Activated CD4-positive, alpha-beta T cell treated with anti-CD3 and anti-CD28 coated beads, Interleukin-2, amount 50 U/mL, for 16 hours (primary cell): Measurements from ENCODE around the gene CBARP.
"Not testable (repeated sequence)": the region's sequence is repeated elsewhere in the genome, so short reads cannot be mapped to it uniquely, and the experiment has no call there.

Experiments used
- DNase-seq: peaks from one replicate; pipeline ENCODE4 v3.0.0-alpha.2; 2020

CBARP gene

GRCh38 chr19:1225440-1226226 lies 12.2 kb downstream of the CBARP start:
- DNase-seq: no peak

- DNase-seq: no peak
Observed at GRCh38 chr19:1224847-1225246, 13.0 kb downstream of the CBARP start.

- no peak for DNase-seq
Observed at GRCh38 chr19:1224047-1224825, 13.6 kb downstream of the CBARP start.

GRCh38 chr19:1223018-1223855 lies 14.6 kb downstream of the CBARP start:
- DNase-seq: no peak

DNA sequence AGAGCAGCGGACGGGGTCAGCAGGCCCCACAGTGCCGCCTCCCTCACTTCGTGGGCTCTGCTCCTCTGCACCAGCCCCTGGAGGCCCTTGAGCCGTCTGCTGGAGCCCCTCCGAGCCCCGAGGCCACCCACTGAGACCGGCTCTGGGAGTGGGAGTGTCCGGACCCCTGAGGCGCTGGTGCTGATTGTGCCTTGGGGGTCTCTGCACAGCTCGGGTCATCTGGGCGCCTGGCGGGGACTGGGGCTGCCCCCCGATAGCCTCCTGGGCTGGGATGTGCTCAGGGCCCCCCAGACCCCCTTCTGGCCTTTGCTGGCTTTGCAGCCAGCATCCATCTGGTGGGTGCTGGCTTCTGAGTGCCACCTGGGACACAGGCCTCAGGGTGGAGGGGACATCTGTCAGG lies 15.4 kb downstream of the CBARP start:
- no peak for DNase-seq

- DNase-seq: no peak
Observed at GRCh38 chr19:1221904-1222255, 15.9 kb downstream of the CBARP start.

DNA sequence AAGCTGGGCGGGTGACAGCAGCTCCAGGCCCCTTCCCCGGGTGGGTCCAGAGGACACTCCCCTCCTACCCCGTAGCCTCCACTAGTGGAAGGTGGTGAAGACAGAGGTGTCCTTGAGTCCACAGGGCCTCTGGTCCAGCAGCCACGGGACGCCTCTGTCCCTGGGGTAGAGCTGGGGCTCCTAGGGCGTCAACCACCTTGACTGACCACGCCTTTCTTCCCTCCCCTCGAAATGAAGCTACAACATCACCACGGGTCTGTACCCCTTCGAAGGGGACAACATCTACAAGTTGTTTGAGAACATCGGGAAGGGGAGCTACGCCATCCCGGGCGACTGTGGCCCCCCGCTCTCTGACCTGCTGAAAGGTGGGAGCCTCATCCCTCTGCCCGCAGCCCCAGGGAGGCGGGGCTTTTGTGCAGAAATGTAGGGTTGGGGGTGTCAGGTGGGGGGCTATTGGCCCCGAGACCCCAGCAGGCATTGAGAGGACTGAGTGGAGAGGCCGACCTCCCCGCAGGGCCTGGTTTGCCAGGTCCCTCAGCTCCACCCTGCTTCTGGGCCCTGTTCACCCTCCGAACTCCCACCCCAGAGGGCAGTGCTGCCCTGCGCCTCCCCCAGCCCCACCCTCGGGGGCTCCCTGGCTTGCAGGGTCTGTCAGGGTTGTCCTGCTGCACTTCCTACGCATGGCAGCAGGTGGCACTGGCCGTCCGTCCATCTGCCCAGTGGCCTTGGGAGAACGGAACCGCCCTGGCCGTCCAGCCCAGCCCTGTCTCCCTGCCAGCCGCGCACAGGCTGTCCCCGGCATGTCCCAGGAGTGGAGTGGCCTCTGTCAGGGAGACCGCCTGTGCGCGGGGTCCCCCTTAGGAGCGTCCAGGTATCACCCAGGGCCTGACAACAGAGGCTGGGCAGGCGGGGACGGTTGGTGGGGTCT lies 16.6 kb downstream of the CBARP start:
- DNase-seq: no peak

DNA sequence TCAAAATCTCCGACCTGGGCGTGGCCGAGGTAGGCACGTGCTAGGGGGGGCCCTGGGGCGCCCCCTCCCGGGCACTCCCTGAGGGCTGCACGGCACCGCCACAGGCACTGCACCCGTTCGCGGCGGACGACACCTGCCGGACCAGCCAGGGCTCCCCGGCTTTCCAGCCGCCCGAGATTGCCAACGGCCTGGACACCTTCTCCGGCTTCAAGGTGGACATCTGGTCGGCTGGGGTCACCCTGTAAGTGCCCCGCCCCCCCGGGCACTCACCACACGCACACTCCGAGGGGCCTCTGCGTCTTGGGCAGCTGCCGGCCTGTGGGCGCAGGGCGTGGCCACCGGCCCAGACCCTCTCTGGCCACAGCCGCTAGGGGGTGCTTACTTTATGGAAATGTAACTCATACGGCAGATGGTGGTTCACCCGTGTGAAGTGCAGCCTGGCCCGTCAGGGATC lies 17.3 kb downstream of the CBARP start:
- DNase-seq: no peak

GRCh38 chr19:1219786-1220476 lies 17.9 kb downstream of the CBARP start:
- no peak for DNase-seq

DNA sequence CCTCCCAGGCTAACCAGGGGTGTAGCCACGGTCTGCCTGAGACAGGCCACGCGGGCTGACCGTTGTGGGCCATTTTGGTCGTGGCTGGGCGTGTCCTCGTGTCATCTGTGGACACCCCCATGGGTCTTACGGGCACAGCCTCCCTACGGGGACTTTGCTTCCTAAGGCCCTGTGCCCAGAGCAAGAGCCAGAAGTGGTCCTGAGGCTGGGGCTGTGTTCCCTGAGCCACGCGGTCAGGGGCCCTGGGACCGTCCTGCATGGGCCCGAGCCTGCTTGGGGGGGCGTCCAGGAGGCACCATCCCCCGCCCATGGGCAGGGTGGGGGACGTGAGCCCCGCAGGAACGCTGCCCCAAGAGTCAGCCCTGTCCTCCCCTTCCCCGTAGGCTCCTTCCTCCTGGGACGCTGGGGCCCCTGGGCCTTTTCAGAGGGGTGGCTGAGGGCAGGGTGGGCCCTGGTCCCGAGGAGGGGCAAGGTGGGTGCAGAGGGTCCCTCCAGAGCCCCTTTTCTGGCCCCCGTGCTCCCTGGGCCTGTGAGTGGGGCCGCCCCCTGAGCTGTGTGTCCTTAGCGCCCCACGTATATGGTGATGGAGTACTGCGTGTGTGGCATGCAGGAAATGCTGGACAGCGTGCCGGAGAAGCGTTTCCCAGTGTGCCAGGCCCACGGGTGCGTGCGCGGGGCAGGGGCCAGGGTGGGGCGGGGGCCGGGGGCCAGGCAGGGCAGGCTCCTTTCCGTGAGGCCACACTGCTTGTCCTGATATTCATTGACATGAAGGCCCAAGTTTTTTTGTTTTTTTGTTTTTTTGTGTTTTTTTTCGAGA lies 18.8 kb downstream of the CBARP start:
- DNase-seq: no peak

- no peak for DNase-seq
Observed at GRCh38 chr19:1217366-1217765, 20.4 kb downstream of the CBARP start.

GRCh38 chr19:1216756-1217155 lies 21.0 kb downstream of the CBARP start:
- DNase-seq: no peak

- no peak for DNase-seq
Observed at GRCh38 chr19:1214862-1215731, 22.7 kb downstream of the CBARP start.

- DNase-seq: no peak
Observed at GRCh38 chr19:1214299-1214861, 23.4 kb downstream of the CBARP start.

GRCh38 chr19:1213391-1214286 lies 24.2 kb downstream of the CBARP start:
- DNase-seq: peak; percentile 75

- DNase-seq: no peak
Observed at GRCh38 chr19:1211494-1212234, 26.1 kb downstream of the CBARP start.

- DNase-seq: no peak
Observed at GRCh38 chr19:1210227-1210538, 27.6 kb downstream of the CBARP start.

DNA sequence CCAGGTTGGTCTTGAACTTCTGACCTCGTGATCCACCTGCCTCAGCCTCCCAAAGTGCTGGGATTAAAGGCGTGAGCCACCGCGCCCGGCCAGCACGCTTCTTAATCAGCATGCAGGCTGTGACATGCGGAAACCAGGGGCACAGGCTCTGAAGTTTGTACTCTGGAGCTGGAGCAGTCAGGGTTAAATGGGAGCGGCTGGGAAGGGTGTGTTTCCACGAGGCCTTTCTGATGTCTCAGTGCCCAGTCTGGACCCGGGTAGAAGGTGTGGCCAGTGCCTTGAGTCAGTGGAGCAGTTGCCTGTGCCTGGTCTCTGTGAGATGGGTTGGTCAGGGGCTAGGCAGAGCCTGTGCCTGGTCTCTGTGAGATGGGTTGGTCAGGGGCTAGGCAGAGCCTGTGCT lies 29.0 kb downstream of the CBARP start:
- DNase-seq: not testable (repeated sequence)
